ENCODE measurements around the gene YY1. TPM values are rescaled to one million over a fixed set of nuclear protein-coding genes. Genes with fewer than 3 reads are reported as not detected.

YY1 gene
- total and polyA plus RNA-seq, 8 donors, result 23.0 to 68.1 (median 41.9) TPM

GRCh38 chr14:100330388-100330931 lies 91.5 kb downstream of the YY1 start:
- H3K27me3 ChIP-seq, result no peaks in the 10 kb centered on the region
- peaks cover 7 to 31% (median 28%) of the 10 kb centered on the region in 4 donors for H3K36me3 ChIP-seq
- intact Hi-C loops (cut with DNase I; ENCODE audit: low total_unique reads), result no loop called here
- no peak for DNase-seq
- 67 to 83% (median 78%) methylated on average over 9 to 13 of the region's 13 CpGs for WGBS, 5 donors
- H3K4me3 ChIP-seq, result no peak overlapping the region
- TF ChIP-seq POLR2A (IDR thresholded peaks at IDR 0.05), result no peak
- no peak for TF ChIP-seq POLR2AphosphoS5 (IDR thresholded peaks at IDR 0.05)
- no peak for TF ChIP-seq EP300 (IDR thresholded peaks at IDR 0.05)
- TF ChIP-seq CTCF (IDR thresholded peaks at IDR 0.05), result no peak
- peaks cover 0 to 5% (median 1%) of the 10 kb centered on the region in 4 donors for H3K4me1 ChIP-seq
- H3K9me3 ChIP-seq, result no peaks in the 10 kb centered on the region
- H3K27ac ChIP-seq, result no peak overlapping the region

GRCh38 chr14:100332071-100332639 lies 93.2 kb downstream of the YY1 start:
- Histone ChIP-seq H3K9me3 (no peaks in the 10 kb centered on the region), H3K27ac (no peak overlapping the region), H3K27me3 (no peaks in the 10 kb centered on the region), H3K4me1 (no peaks in the 10 kb centered on the region), H3K36me3 (peaks cover 14 to 48% (median 45%) of the 10 kb centered on the region in 4 donors), H3K4me3 (no peak overlapping the region)
- peak in 1 of 2 donors; percentile 1 for DNase-seq
- intact Hi-C loops (cut with DNase I; ENCODE audit: low total_unique reads), result no loop called here
- 67 to 86% (median 77%) methylated on average over 8 to 11 of the region's 11 CpGs for WGBS, 5 donors
- no peak for TF ChIP-seq POLR2AphosphoS5 (IDR thresholded peaks at IDR 0.05)
- no peak for TF ChIP-seq CTCF (IDR thresholded peaks at IDR 0.05)
- TF ChIP-seq POLR2A (IDR thresholded peaks at IDR 0.05), result no peak
- TF ChIP-seq EP300 (IDR thresholded peaks at IDR 0.05), result no peak

Small RNA genes within 50 kb of the gene (small RNA-seq; reads per million reads assigned to genes)
- gene MIR345 (6.2 to 34.4 (median 17.4) reads per million in 4 donors), gene RN7SL523P (0 reads per million in 4 donors)

Other genes starting within 250 kb of the YY1 start
- 100 to 1,000 TPM in 1 of 5 donors, 10 to 100 TPM in 4; 23.3 to 111 (median 32.6) TPM for gene EVL, start 173.7 kb upstream of the YY1 start, total RNA-seq
- gene EVL, start 173.7 kb upstream of the YY1 start, polyA plus RNA-seq, result 10 to 100 TPM; 35.7 to 64.9 (median 43.7) TPM
- 10 to 100 TPM in 4 of 5 donors, 1 to 10 TPM in 1; 1.2 to 53.0 (median 25.0) TPM for gene DEGS2, start 79.5 kb upstream of the YY1 start, total RNA-seq
- 1 to 10 TPM; 4.3 to 8.6 (median 7.7) TPM for gene DEGS2, start 79.5 kb upstream of the YY1 start, polyA plus RNA-seq
- 100 to 1,000 TPM in 2 of 5 donors, 10 to 100 TPM in 3; 25.7 to 174 (median 30.1) TPM for gene SLC25A29, start 67.3 kb downstream of the YY1 start, total RNA-seq
- gene SLC25A29, start 67.3 kb downstream of the YY1 start, polyA plus RNA-seq, result 10 to 100 TPM in 2 of 3 donors, 1 to 10 TPM in 1; 9.0 to 58.3 (median 26.2) TPM
- gene SLC25A47, start 84.2 kb downstream of the YY1 start, total RNA-seq, result under 1 TPM in 1 of 5 donors, not detected in 4; 0.73 TPM
- gene SLC25A47, start 84.2 kb downstream of the YY1 start, polyA plus RNA-seq, result not detected
- 10 to 100 TPM in 1 of 5 donors, 1 to 10 TPM in 4; 1.3 to 10.5 (median 8.7) TPM for gene WDR25, start 137.3 kb downstream of the YY1 start, total RNA-seq
- 10 to 100 TPM in 1 of 3 donors, 1 to 10 TPM in 2; 5.3 to 13.6 (median 8.3) TPM for gene WDR25, start 137.3 kb downstream of the YY1 start, polyA plus RNA-seq